OCI-LY3 (cell line): ENCODE measurements around the gene EPAS1.

Source experiments
- CTCF ChIP-seq: fragments of 200-600, 300-600 bp; sonication (generic); IDR thresholded peaks from 2 replicates; pipeline ENCODE4 v1.5.1; 2014; ENCODE audit warnings: antibody characterized with exemption, low read length, low read depth
- EZH2phosphoT487 ChIP-seq: fragments of 200-600 bp; shearing (Covaris generic); IDR thresholded peaks from 2 replicates; pipeline ENCODE4 v1.6.1; 2018; ENCODE audit warnings: antibody characterized with exemption, mixed run types, low read depth

- no peak for TF ChIP-seq CTCF
- TF ChIP-seq EZH2phosphoT487: no peak
Observed at GRCh38 chr2:46355756-46356155, 58.5 kb downstream of the EPAS1 start.
